C4-2B (cell line): ENCODE data around the gene KATNAL2.

Experiments
- H3K27ac ChIP-seq: fragments of 450-650 bp; 2 replicates; pipeline ENCODE4 v1.5.1; 2017
- ZFX ChIP-seq: fragments of 450-650 bp; IDR thresholded peaks from 2 replicates; pipeline ENCODE4 v1.6.1; 2017
- TF ChIP-seq, protein P1 (sequence below): fragments of 450-650 bp; conservative IDR thresholded peaks from 2 replicates; pipeline ENCODE4 v1.5.1; 2017; ENCODE audit warnings: mild to moderate bottlenecking

Gene KATNAL2

DNA sequence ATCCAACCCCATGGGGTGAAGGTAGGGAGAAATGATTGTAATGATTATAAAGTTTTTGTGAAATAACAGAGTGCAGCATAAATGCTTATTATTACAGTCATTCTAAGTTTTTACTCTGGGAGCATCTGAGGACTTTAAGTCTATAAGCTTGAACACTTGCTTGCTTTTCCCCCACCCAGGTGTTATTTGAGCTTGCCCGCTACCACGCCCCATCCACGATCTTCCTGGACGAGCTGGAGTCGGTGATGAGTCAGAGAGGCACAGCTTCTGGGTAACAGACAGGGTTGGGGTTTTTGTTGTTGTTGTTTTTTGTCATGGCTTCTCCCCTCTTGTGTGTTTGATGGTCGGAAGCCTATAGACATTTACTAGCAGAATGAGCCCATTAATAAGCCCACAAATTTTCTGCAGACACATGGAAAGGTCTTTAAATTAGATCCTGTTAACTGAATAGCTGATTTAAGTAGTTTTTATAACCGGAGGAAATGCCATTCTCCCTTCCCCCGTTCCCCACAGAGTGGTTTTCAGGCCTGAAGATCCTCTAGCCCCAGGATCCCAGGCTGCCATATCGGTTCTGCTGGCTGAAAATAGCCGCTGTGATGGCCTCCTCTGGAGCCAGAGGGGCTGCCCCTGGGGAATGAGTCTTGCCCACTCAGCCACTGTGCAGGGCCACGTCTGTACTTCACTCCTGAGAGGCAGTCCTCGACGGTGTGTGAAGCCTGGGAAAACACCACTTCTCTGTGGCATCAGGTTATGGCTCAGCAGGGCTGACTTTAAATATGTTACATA is 157.9 kb downstream of the KATNAL2 start:
- no peak for TF ChIP-seq ZFX
- TF ChIP-seq, protein P1, sequence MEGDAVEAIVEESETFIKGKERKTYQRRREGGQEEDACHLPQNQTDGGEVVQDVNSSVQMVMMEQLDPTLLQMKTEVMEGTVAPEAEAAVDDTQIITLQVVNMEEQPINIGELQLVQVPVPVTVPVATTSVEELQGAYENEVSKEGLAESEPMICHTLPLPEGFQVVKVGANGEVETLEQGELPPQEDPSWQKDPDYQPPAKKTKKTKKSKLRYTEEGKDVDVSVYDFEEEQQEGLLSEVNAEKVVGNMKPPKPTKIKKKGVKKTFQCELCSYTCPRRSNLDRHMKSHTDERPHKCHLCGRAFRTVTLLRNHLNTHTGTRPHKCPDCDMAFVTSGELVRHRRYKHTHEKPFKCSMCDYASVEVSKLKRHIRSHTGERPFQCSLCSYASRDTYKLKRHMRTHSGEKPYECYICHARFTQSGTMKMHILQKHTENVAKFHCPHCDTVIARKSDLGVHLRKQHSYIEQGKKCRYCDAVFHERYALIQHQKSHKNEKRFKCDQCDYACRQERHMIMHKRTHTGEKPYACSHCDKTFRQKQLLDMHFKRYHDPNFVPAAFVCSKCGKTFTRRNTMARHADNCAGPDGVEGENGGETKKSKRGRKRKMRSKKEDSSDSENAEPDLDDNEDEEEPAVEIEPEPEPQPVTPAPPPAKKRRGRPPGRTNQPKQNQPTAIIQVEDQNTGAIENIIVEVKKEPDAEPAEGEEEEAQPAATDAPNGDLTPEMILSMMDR: no peak
- no peak overlapping the region for H3K27ac ChIP-seq

DNA sequence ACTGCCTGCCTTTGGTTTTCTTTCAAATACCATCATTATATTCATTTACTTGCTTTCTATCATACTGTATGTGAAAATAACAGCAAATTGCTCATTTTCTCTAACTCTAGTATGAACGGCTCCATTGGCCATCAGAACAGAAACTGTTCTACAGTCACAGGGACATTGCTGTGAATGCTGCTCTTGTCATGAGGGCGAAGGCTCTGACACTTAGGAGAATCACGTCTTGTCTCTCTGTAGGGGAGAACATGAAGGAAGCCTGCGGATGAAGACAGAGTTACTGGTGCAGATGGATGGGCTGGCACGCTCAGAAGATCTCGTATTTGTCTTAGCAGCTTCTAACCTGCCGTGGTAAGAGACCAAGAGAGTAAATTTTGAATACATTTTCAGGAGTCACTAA is 159.7 kb downstream of the KATNAL2 start:
- no peak for TF ChIP-seq ZFX
- no peak overlapping the region for H3K27ac ChIP-seq

DNA sequence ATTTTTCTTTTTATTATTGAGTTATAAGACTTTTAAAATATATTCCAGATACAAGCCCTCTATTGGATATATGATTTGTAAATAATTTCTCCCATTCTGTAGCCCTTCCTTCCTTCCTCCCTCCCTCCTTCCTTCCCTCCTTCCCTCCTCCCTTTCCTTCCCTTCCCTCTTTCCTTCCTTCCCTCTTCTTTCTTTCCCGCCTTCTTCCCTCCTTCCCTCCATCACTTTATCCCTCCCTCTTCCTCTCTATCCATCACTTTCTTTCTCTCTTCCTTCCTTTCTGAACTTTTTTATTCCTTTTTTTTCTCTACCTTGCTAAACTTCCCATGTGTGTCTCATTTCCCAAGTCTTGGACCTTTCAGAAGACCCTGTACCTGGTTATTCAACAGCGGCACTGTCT is 163.5 kb downstream of the KATNAL2 start:
- no peak overlapping the region for H3K27ac ChIP-seq
- TF ChIP-seq, protein P1: no peak
- no peak for TF ChIP-seq ZFX

DNA sequence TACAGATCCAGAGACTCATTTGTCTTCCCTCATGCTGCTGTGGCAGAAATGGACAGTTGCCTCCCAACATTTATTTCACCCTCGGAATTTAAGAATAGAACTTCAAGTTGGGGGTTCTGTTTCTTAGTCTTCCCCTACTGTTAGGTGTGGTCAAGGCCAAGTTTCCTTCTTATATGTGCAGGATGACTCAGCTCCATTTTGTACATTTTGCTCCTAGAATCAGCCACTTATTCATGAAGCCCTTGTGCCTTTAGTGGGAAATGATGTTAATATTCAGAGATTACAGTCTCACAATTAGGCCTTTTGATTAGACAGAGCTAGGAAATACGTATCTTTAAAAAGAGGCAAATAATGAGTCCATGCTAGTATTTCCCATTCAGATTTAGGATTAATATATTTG is 164.2 kb downstream of the KATNAL2 start:
- TF ChIP-seq ZFX: no peak
- TF ChIP-seq, protein P1: no peak

DNA sequence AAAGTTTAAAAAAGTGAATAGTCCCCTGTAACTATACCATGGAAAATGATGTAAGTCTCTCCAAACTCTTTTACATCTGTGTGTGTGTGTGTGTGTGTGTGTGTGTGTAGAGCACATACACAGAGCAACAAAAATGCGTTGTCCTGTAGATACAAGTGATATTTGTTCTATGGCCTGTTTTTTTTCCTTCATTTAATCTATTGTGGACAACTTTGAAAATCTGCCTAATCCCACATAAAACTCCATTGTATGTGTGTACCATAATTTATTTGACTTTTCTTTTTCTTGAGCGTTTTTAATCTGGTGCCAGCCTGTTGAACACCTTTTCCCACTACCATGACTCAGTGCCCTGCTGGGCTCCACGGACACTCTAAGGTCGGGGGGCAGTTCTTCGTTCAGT is 170.3 kb downstream of the KATNAL2 start:
- TF ChIP-seq, protein P1: no peak
- no peak for TF ChIP-seq ZFX

More for the DNA sequence above, 164.2 kb downstream of the KATNAL2 start:
- H3K27ac ChIP-seq: no peak overlapping the region

DNA sequence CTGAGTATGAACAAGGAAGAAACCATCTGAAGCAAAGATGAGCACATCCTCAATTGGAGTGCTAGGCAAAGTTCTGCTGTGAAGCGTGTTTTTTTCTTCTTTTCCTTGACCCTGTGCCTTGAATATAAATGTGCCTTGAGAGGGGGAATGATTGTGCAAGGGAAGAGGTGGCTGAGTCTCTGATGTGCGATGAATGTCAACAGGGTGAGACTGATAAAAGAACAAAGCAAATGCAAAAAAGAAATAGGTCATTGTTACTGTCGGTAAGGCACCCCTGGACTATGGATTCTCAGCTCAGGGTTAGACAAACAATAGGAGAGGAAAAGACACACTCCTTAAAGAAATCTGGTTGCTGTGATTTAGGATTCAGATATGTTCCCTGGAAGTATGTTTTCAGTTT is 178.4 kb downstream of the KATNAL2 start:
- TF ChIP-seq, protein P1: no peak
- TF ChIP-seq ZFX: no peak
- H3K27ac ChIP-seq: no peak overlapping the region

More for the DNA sequence above, 170.3 kb downstream of the KATNAL2 start:
- no peak overlapping the region for H3K27ac ChIP-seq

DNA sequence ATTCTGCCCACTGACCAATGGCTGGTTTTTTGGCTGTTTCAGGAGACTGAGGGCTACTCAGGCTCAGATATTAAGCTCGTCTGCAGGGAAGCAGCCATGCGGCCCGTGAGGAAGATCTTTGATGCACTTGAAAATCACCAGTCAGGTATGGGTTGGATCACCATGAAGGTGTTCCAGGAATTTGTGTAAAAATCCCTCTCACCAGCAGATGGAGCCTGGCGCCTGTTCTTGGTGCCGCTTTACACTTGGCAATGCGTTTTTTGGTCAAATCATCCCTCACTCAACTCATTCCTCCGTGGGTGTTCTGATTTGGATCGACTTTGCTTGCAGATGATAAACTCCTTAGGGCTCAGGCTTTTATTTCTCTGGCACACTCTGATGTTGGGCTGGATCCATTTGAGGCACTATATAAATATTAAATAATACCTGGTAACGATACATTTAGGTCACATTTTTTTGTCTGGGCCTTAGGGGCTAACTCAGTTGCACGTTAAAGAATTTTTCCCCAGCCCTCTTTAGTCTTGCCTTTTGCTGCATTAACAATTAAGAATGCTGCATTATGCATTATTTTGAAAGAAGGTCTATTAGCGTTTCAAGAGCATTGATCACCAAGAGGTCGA is 182.9 kb downstream of the KATNAL2 start:
- H3K27ac ChIP-seq: no peak overlapping the region
- TF ChIP-seq, protein P1: peak; percentile 83
- TF ChIP-seq ZFX: no peak
